ENCODE measurements around the gene TLR5.
"Not testable (repeated sequence)": the region's sequence is repeated elsewhere in the genome, so short reads cannot be mapped to it uniquely, and the experiment has no call there.

TLR5 gene

GRCh38 chr1:223142795-223143536 lies at the start of gene TLR5:
Gene TLR5 (minus strand): TSS chr1:223143248. CDS start chr1:223113031, 30,217 bp downstream.
- DNase-seq (ENCODE audit: low spot score), result peak; percentile 80

GRCh38 chr1:223189903-223190724 lies 47.1 kb upstream of the TLR5 start:
- DNase-seq (ENCODE audit: low spot score), result peak; percentile 79

- no peak for DNase-seq (ENCODE audit: low spot score)
Measured at GRCh38 chr1:223189525-223189902, 46.5 kb upstream of the TLR5 start.

- no peak for DNase-seq (ENCODE audit: low spot score)
Measured at GRCh38 chr1:223188618-223189356, 45.7 kb upstream of the TLR5 start.

- no peak for DNase-seq (ENCODE audit: low spot score)
Measured at GRCh38 chr1:223186800-223187199, 43.8 kb upstream of the TLR5 start.

- DNase-seq (ENCODE audit: low spot score), result peak; percentile 51
Measured at GRCh38 chr1:223183268-223183862, 40.3 kb upstream of the TLR5 start.

GRCh38 chr1:223180731-223181321 lies 37.8 kb upstream of the TLR5 start:
- peak; percentile 58 for DNase-seq (ENCODE audit: low spot score)

- DNase-seq (ENCODE audit: low spot score), result no peak
Measured at GRCh38 chr1:223179786-223180185, 36.7 kb upstream of the TLR5 start.

- DNase-seq (ENCODE audit: low spot score), result no peak
Measured at GRCh38 chr1:223179280-223179679, 36.2 kb upstream of the TLR5 start.

- DNase-seq (ENCODE audit: low spot score), result no peak
Measured at GRCh38 chr1:223177681-223178080, 34.6 kb upstream of the TLR5 start.

- no peak for DNase-seq (ENCODE audit: low spot score)
Measured at GRCh38 chr1:223176437-223176836, 33.4 kb upstream of the TLR5 start.

- DNase-seq (ENCODE audit: low spot score), result no peak
Measured at GRCh38 chr1:223175633-223176032, 32.6 kb upstream of the TLR5 start.

GRCh38 chr1:223175032-223175431 lies 32.0 kb upstream of the TLR5 start:
- no peak for DNase-seq (ENCODE audit: low spot score)

- DNase-seq (ENCODE audit: low spot score), result not testable (repeated sequence)
Measured at GRCh38 chr1:223169458-223169857, 26.4 kb upstream of the TLR5 start.

GRCh38 chr1:223161321-223161720 lies 18.3 kb upstream of the TLR5 start:
- DNase-seq (ENCODE audit: low spot score), result no peak

- no peak for DNase-seq (ENCODE audit: low spot score)
Measured at GRCh38 chr1:223156343-223156742, 13.3 kb upstream of the TLR5 start.

- no peak for DNase-seq (ENCODE audit: low spot score)
Measured at GRCh38 chr1:223155153-223155552, 12.1 kb upstream of the TLR5 start.

GRCh38 chr1:223153177-223154119 lies 10.4 kb upstream of the TLR5 start:
- no peak for DNase-seq (ENCODE audit: low spot score)

GRCh38 chr1:223152399-223152798 lies 9.4 kb upstream of the TLR5 start:
- no peak for DNase-seq (ENCODE audit: low spot score)

GRCh38 chr1:223150443-223150842 lies 7.4 kb upstream of the TLR5 start:
- DNase-seq (ENCODE audit: low spot score), result no peak

- no peak for DNase-seq (ENCODE audit: low spot score)
Measured at GRCh38 chr1:223147873-223148272, 4.8 kb upstream of the TLR5 start.

All from AG08395 (cell line).